NCI-H1105 (cell line): ENCODE results near the gene ZP2.
"Not testable (repeated sequence)": the region's sequence is repeated elsewhere in the genome, so short reads cannot be mapped to it uniquely, and the experiment has no call there.

Source experiments
- DNase-seq: peaks from one replicate; lab custom pipeline; 2025; lab: John Stamatoyannopoulos, UW

The ZP2 gene

GRCh38 chr16:21211486-21211885 is at the start of gene ZP2:
Gene ZP2 (minus strand): TSS chr16:21211574. CDS start chr16:21211547, 27 bp downstream.
- no peak for DNase-seq

DNA sequence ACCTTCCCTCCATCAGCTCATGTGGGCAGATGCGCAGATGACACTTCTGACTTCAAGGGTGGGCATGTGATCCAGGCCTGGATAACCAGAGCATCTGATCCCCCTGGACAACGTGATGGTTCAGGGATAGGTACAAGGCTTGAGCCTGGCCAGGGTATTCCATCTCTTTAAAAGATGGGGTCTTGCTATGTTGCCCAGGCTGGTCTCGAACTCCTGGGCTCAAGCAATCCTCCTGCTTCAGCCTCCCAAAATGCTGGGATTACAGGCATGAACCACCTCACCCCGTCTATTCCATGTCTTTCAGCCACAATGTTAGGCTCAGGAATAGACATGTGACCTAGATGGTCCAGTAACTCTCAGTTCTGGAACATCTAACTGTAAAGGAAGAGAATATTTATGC is 45.9 kb upstream of the ZP2 start:
- DNase-seq, result no peak

GRCh38 chr16:21256636-21257035 is 45.3 kb upstream of the ZP2 start:
- no peak for DNase-seq

DNA sequence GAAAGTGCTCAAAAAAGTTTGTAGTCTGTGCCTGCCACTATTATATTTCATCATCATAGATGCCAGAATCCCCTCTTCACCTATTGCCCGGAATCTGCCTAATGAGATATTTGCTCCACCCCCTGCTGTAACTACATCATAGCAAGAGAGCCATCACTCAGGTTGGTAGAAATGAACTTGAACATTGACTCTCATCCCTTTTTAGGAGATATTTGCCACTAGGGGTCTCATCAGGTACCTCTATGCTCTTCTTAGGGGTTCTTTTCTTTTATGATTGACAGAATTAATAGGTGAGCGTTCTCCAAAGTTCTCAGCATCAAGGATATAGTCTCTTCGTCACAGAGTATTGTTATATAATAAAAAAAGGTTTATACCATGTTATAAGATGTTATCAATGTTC is 42.1 kb upstream of the ZP2 start:
- DNase-seq, result no peak

DNA sequence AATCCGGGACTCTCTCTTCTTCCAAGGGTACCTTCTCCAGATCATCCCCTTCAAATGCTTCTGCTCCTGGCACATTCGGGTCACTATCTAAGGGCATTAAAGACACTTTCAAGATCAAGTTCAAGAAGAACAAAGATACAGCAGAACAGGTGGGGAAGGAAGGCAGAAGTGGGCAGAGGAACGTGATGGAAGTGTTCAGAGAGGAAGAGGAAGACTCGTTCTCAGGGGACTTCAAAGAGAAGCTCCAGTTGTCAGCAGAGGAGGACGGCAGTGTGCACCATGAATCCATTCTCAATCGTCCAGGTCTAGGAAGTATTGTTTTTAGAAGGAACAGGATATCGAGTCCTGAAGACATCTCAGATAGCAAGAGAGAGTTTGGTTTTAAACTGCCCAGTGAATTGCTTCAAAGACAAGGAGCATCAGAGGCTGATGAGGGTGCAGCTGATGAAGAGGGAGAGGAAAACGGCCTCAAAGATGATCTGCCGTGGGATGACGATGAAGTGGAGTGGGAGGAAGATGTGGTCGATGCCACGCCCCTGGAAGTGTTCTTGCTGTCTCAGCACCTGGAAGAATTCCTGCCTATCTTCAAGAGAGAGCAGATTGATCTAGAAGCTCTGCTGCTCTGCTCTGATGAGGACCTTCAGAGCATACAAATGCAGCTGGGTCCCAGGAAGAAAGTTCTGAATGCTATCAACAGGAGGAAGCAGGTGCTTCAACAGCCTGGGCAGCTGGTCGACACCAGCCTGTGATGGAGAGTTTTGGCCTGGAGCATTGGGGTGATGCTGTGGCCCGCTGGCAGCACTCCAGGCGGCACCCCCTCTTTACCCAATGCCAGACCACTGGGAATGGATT is 38.9 kb upstream of the ZP2 start:
- DNase-seq, result no peak

- DNase-seq, result not testable (repeated sequence)
These were observed 36.8 kb upstream of the ZP2 start for GRCh38 chr16:21248179-21248578.

DNA sequence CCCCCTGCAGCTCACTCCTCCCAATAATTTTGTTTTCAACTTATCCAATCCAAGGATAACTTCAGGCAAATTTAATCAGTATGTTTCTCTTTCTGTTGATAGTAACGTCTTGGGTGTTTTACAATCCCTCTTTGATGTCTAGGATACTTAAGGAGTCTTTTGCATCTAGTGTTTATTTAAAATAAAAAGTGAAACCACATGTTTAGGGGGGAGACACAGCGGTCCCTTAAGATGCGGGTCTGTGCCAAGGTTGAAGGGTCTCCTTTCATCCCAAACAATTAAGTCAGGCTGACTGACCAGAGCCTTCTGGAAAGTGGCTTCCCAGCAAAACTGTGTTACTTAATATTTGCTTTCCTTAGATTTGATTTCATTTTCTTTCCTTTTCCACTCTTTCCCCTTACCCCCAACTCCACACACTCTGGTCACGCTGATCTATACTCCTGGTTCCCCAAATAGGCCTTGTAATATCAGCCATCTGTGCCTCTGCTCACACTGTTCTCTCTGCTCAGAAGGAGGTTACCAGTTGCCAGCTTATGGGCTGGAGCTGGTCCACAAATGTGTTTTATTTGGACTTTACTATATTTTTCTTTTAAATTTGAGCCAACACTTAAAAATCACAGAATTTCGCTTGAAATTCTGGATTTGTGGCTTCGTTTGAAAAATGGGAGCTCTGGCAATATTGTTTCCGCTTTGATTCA is 33.3 kb upstream of the ZP2 start:
- DNase-seq, result no peak

DNA sequence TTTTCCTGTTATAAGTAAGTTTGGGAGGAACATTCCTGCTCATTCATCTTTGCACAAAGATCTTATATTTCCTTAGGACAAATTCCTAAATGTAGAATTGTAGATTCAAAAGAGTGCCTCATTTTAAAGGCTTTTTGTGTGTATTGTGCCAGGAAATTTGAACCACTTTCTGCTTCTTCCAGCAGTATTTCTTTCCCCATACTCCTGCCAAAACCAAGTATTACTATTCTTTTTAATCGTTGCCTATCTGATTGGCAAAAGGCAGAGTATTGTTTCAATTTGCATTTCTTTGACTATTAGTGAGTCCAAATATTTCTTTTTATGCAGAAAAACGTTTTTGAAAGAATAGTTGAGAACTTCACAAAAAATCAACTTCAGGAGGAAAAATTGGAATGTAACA is 31.4 kb upstream of the ZP2 start:
- no peak for DNase-seq

- DNase-seq, result no peak
These were observed 28.3 kb upstream of the ZP2 start for GRCh38 chr16:21239646-21240045.

DNA sequence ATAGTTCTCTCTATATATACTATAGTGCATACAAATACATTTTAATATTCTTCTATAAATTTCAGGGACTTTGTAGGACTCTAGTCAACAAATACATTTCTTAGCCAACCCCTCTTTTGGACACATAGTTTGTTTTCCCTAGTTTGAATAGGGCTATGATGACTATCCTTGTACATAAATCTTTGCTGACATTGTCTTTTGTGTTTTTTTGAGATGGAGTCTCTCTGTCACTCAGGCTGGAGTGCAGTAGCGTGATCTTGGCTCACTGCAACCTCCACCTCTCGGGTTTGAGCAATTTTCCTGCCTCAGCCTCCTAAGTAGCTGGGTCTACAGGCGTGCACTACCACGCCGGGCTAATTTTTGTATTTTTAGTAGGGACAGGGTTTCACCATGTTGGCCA is 25.5 kb upstream of the ZP2 start:
- no peak for DNase-seq

DNA sequence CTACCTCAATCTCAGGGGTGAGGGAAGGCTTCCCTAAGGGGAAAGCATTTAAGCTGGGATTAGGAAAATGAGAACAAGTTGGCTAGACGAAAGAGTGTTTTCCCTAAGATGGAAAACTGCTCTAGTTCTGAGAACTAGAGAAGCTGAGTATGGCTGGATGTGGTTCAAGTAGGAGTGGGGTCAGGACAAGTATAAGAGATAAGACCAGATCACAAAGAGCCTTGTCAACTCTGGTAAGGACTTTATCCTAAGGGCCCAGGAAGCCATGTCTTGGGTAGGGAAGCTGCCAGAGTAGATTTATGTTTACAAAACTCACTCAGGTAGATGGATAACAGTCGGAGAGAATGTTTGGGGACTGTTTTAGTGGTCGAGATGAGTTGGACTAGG is 23.8 kb upstream of the ZP2 start:
- no peak for DNase-seq

DNA sequence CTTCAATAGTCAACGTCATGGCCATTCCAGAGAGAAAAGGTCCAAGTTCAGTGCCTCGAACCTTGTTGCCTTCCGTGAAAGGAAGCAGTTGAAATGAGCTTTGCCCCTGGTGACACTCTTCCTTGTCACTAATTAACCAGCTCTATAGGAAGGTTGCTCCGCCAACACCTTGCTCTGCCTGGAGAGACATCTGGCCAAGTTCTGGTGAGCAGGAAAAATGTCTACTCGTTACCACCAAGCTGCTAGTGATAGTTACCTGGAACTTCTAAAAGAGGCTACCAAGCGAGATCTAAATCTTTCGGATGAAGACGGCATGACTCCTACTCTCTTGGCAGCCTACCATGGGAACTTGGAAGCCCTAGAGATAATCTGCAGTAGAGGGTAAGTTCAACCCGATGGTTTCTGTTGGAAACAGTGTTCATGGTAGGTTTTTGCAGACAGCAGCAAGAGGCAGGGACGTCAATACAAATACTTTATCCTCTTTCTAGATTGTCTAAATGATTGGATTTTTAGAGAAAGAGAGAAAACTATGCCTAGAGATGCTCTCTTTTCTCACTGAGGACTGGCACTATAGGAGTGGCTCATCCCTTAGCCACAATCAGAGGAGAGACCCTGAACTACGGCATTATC is 22.3 kb upstream of the ZP2 start, which contains the start of gene ANKS4B:
ANKS4B (plus strand) TSS at position 179 of the 630 bp plus-strand sequence; CDS start at position 218, 39 bp downstream.
- DNase-seq, result no peak

DNA sequence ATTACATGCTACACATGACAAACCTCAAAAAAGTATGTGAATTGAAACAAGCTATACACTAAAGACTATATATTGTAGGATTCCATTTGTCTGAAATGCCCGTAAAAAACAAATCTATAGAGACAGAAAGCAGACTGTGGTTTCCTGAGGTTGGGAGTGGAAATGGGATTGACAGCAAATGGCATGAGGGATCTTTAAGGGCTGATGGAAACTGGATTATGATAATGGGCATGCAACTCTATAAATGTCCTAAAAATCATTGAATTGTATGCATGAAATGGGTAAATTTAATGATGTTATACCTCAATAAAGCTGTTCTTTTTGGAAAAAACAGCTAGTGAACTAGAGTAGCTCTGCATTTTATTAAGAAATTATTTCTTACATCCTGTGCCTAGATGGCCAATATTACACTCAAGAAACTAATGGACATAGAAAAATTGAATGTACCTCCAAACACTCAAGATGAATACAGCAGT is 21.7 kb upstream of the ZP2 start:
- DNase-seq, result no peak

DNA sequence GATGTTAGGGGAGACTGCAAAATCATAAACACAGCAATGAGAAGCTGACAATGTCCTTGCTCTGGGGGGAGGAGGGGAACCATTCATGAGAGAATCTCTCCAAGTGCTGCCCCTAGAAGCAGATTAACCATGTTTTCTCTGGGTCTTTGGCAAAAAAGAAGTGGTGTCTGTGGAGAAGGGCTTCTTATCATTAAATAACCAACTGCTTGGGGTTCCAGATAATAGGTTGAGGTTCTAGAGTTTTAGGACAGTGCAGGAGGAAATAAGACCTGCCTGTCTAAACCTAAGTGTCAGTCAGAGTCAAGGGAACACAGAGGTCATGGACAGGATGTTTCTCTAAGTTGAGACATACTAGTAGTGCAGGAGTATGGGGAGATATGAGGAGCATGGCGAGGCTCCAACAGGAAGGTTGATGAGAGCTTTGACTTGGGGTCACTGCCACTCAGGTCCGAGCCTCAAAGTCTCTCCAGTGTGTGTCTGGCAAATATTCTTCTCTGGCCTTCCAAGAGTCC is 17.0 kb upstream of the ZP2 start:
- DNase-seq, result no peak

DNA sequence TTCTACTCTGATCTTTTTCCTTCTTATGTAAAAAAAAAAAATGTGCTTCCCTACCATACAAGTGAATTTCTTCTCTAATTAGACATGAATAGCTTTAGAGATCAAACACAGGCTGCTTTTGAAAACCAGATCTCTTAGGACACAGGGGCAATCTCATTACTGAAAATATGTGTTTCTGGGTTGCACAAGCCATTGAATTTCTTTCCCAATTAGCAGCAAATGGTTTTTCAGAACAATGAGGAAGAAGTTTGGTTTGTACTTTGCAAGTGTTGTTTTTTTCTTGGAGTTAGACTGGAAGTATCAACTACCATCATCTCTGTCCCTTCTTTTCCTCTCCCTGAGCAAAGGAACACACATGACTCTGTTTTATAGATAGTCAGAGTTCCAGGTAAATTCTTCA is 16.5 kb upstream of the ZP2 start:
- DNase-seq, result no peak

GRCh38 chr16:21226749-21227148 is 15.4 kb upstream of the ZP2 start:
- no peak for DNase-seq

DNA sequence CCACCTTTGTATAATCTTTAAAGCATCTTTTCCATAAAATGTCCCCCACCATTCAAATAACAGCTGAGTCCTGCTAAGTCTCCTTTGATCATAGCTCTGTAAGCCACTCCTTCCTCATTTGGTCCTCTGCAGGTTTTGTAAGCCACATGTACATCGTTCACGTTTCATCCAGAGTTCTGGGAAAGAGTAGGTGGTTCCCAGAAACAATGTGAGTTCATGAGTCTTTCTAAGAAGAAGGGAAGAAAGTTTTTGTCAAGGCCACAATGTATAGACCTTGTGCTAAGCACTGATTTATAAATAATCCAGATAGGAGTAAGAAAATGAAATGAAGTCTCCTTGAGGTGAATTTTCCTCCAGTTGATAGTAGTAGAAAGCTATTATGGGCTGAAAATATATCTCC is 13.4 kb upstream of the ZP2 start:
- DNase-seq, result no peak

GRCh38 chr16:21223787-21224186 is 12.4 kb upstream of the ZP2 start:
- no peak for DNase-seq

DNA sequence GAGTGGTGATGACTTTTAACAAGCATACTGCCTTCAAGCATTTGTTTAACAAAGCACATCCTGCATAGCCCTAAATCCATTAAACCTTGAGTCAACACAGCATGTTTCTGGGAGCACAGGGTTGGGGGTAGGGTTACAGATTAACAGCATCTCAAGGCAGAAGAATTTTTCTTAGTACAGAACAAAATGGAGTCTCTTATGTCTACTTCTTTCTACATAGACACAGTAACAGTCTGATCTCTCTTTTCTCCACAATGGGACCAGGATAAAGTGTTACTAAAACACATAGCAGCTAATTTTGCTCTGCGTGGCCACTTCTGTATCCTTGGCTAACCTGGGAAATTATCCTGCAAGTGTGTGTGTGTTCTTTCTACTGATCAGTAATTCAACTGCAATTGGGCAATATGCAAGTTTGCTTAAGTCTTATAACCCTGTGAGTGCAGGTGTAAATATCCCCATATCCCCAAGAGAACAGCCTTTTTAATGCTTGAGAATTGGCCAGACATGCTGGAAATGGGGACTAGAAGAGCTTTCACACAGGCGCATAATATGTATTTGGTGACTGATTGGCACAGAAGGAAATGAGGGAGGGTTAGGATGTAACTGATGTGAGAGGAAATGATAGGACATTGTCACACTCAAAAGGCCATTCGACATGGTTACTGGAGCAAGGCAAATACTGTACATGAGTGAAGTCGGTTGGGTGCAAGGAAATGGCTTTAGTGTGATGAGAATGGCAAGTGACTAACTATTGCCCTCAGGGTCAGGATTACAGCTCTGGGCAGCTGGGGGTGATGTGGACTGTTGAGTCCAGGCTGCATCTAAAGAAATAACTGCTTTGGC is 11.3 kb upstream of the ZP2 start:
- DNase-seq, result no peak

GRCh38 chr16:21219551-21219950 is 8.2 kb upstream of the ZP2 start:
- DNase-seq, result no peak

GRCh38 chr16:21218153-21218552 is 6.8 kb upstream of the ZP2 start:
- DNase-seq, result no peak

- no peak for DNase-seq
These were observed 5.7 kb upstream of the ZP2 start for GRCh38 chr16:21217121-21217520.
